HepG2 (cell line): ENCODE measurements around the gene IVD. TPM values are rescaled to one million over a fixed set of nuclear protein-coding genes. Genes with fewer than 3 reads are reported as not detected.

Experiments used
- ARID4A ChIP-seq: sonication (generic); formaldehyde crosslinking; IDR thresholded peaks from 2 replicates; pipeline ENCODE4 v1.5.0; 2020; ENCODE audit warnings: mild to moderate bottlenecking, missing genetic modification reagents, borderline replicate concordance
- FOXJ3 ChIP-seq: sonication (generic); formaldehyde crosslinking; IDR thresholded peaks from 2 replicates; pipeline ENCODE4 v1.4.0; 2020; ENCODE audit warnings: missing genetic modification reagents, mild to moderate bottlenecking, borderline replicate concordance
- HBP1 ChIP-seq: IDR thresholded peaks from 2 replicates; pipeline ENCODE4 v1.6.1; 2016; ENCODE audit warnings: low read depth, control low read depth
- HNF1B ChIP-seq: sonication (generic); formaldehyde crosslinking; IDR thresholded peaks from 2 replicates; pipeline ENCODE4 v1.5.1; 2020; ENCODE audit warnings: mild to moderate bottlenecking, moderate library complexity, missing genetic modification reagents
- ISL2 ChIP-seq: sonication (generic); formaldehyde crosslinking; IDR thresholded peaks from 2 replicates; pipeline ENCODE4 v1.5.0; 2020; ENCODE audit warnings: missing genetic modification reagents
- MTA1 ChIP-seq: sonication (generic); formaldehyde crosslinking; IDR thresholded peaks from 2 replicates; pipeline ENCODE4 v1.4.0; 2020; ENCODE audit warnings: missing genetic modification reagents, mild to moderate bottlenecking, borderline replicate concordance
- SAP130 ChIP-seq: IDR thresholded peaks from 2 replicates; pipeline ENCODE4 v1.6.1; 2016; ENCODE audit warnings: low read depth
- SMAD3 ChIP-seq: sonication (generic); formaldehyde crosslinking; IDR thresholded peaks from 2 replicates; pipeline ENCODE4 v1.4.0; 2020; ENCODE audit warnings: missing genetic modification reagents
- SOX13 ChIP-seq, 3 experiments: fragments of 450-650 bp in 1 of 3; sonication (generic) in 1 of 3; formaldehyde crosslinking in 1 of 3; IDR thresholded peaks in 2 of 3; conservative IDR thresholded peaks in 1 of 3; 2 replicates each; pipeline versions ENCODE4 v1.5.0 to v1.6.1; 2016 to 2020; ENCODE audit warnings: antibody characterized with exemption in 1 of 3, mild to moderate bottlenecking in 1 of 3, missing compliant biosample characterization in 1 of 3, missing genetic modification reagents in 1 of 3, moderate library complexity in 1 of 3
- ZFP36 ChIP-seq: fragments of 150-350 bp; IDR thresholded peaks from 2 replicates; pipeline ENCODE4 v1.6.1; 2018; ENCODE audit warnings: borderline replicate concordance, low read length, low read depth; ENCODE audit not compliant: partially characterized antibody
- ZIK1 ChIP-seq: sonication (generic); formaldehyde crosslinking; IDR thresholded peaks from 2 replicates; pipeline ENCODE4 v1.5.0; 2020; ENCODE audit warnings: mild to moderate bottlenecking, low read depth, missing genetic modification reagents, borderline replicate concordance
- ZNF143 ChIP-seq: sonication (generic); formaldehyde crosslinking; IDR thresholded peaks from 2 replicates; pipeline ENCODE4 v1.4.0; 2020; ENCODE audit warnings: missing genetic modification reagents
- ZNF235 ChIP-seq: sonication (generic); formaldehyde crosslinking; IDR thresholded peaks from 2 replicates; pipeline ENCODE4 v1.8.1; 2023; ENCODE audit warnings: mild to moderate bottlenecking, missing genetic modification reagents, borderline replicate concordance
- ZNF276 ChIP-seq: sonication (generic); formaldehyde crosslinking; IDR thresholded peaks from 2 replicates; pipeline ENCODE4 v1.4.0; 2020; ENCODE audit warnings: mild to moderate bottlenecking, low read depth, missing genetic modification reagents
- ZNF383 ChIP-seq: sonication (generic); formaldehyde crosslinking; IDR thresholded peaks from 2 replicates; pipeline ENCODE4 v1.4.0; 2020; ENCODE audit warnings: missing genetic modification reagents, mild to moderate bottlenecking, borderline replicate concordance
- ZNF430 ChIP-seq: sonication (generic); formaldehyde crosslinking; IDR thresholded peaks from 2 replicates; pipeline ENCODE4 v1.9.0; 2021; ENCODE audit warnings: mild to moderate bottlenecking, missing genetic modification reagents
- ZNF672 ChIP-seq: sonication (generic); formaldehyde crosslinking; IDR thresholded peaks from 2 replicates; pipeline ENCODE4 v1.8.1; 2022; ENCODE audit warnings: missing genetic modification reagents
- ZNF841 ChIP-seq: sonication (generic); formaldehyde crosslinking; IDR thresholded peaks from 2 replicates; pipeline ENCODE4 v1.8.1; 2023; ENCODE audit warnings: missing genetic modification reagents, borderline replicate concordance
- polyA plus RNA-seq, 8 experiments: library from polyadenylated mRNA; depleted of rRNA in 3 of 8; stranded (reverse) in 7 of 8; unstranded in 1 of 8; fragments of >200 nt; fragmentation: Illumina TruSeq in 4 of 8; extraction: Trizol in 4 of 8; gene quantifications; 2 replicates each; pipeline versions ENCODE4 v1.2.1 to v1.2.3, GENCODE V29; 2011 to 2016; ENCODE audit warnings: low read depth in 4 of 8, missing spikeins in 1 of 8, mixed read lengths in 1 of 8; ENCODE audit not compliant: insufficient read depth in 1 of 8
- total RNA-seq, 5 experiments: library from RNA; depleted of rRNA; stranded (reverse); fragments of >200 nt; fragmentation: Illumina TruSeq; extraction: Trizol; gene quantifications; 2 replicates each; pipeline ENCODE4 v1.2.3, GENCODE V29; 2016; ENCODE audit warnings: low read depth in 1 of 5

IVD gene
- total and polyA plus RNA-seq, 2 of the 13 experiments (the other 11 are each of a cell fraction or from before 2014, with no cell fraction given), result 48.0 to 53.9 TPM

DNA sequence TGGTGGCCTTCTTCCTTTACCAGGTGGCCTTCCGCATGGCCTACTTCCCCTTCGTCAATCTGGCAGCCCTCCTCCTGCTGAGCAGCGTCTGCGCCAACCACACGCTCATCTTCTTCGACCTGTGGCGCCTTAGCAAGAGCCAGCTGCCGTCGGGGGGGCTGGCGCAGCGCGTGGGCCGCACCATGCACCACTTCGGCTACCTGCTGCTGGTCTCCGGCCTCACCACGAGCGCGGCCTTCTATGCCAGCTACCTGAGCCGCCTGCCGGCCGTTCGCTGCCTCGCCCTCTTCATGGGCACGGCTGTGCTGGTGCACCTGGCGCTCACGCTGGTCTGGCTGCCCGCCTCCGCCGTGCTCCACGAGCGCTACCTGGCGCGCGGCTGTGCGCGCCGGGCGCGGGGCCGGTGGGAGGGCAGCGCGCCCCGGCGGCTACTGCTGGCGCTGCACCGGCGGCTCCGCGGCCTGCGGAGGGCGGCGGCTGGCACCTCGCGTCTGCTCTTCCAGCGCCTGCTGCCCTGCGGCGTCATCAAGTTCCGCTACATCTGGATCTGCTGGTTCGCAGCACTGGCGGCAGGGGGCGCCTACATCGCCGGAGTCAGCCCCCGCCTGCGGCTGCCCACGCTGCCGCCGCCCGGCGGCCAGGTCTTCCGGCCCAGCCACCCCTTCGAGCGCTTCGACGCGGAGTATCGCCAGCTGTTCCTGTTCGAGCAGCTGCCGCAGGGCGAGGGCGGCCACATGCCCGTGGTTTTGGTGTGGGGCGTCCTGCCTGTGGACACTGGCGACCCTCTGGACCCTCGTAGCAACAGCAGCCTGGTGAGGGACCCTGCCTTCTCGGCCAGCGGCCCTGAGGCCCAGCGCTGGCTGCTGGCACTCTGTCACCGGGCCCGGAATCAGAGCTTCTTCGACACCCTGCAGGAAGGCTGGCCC lies 37.6 kb upstream of the IVD start (continued):
- TF ChIP-seq HBP1 (CRISPR knock-in tag), result peak; percentile 36; the same call in 1 of the 2 replicates
- TF ChIP-seq ZIK1 (CRISPR knock-in tag), result peak; percentile 97
- peak; percentile 93 for TF ChIP-seq ZNF430 (CRISPR knock-in tag)
- TF ChIP-seq ISL2 (CRISPR knock-in tag), result peak; percentile 71
- 0 out of 2 replicates have a peak, but pooled peaks have one; percentile 40 for TF ChIP-seq HNF1B (CRISPR knock-in tag)
- TF ChIP-seq ARID4A, result peak; percentile 63
- TF ChIP-seq FOXJ3 (CRISPR knock-in tag), result 0 out of 2 replicates have a peak, but pooled peaks have one; percentile 36
- TF ChIP-seq MTA1 (CRISPR knock-in tag), result peak; percentile 40; the same call in 1 of the 2 replicates
- no peak for TF ChIP-seq ZFP36
- peak; percentile 68; the same call in 1 of the 2 replicates for TF ChIP-seq SMAD3 (CRISPR knock-in tag)
- peak; percentile 93 for TF ChIP-seq ZNF841
- no peak for TF ChIP-seq ZNF383 (CRISPR knock-in tag)
- TF ChIP-seq ZNF143 (CRISPR knock-in tag), result peak; percentile 42; the same call in 1 of the 2 replicates
- TF ChIP-seq ZNF672, result peak; percentile 91
- peak; percentile 89; the same call in 1 of the 2 replicates for TF ChIP-seq ZNF235 (CRISPR knock-in tag)
- TF ChIP-seq ZNF276 (CRISPR knock-in tag), result peak; percentile 97
- TF ChIP-seq SOX13 (IDR thresholded peaks at IDR 0.05), result no peak
- TF ChIP-seq SOX13 (CRISPR knock-in tag; conservative IDR thresholded peaks at IDR 0.05 in 1 of 2, IDR thresholded peaks at IDR 0.05 in 1 of 2), result peak in 1 of 2 experiments; percentile 39; a peak in 1 of 4 replicates
- peak; percentile 63 for TF ChIP-seq SAP130
